ENCODE measurements around the gene GDF2. TPM values are rescaled to one million over a fixed set of nuclear protein-coding genes. Genes with fewer than 3 reads are reported as not detected.

Gene GDF2
- total RNA-seq, 1 donor from 2014 or later, result not detected

DNA sequence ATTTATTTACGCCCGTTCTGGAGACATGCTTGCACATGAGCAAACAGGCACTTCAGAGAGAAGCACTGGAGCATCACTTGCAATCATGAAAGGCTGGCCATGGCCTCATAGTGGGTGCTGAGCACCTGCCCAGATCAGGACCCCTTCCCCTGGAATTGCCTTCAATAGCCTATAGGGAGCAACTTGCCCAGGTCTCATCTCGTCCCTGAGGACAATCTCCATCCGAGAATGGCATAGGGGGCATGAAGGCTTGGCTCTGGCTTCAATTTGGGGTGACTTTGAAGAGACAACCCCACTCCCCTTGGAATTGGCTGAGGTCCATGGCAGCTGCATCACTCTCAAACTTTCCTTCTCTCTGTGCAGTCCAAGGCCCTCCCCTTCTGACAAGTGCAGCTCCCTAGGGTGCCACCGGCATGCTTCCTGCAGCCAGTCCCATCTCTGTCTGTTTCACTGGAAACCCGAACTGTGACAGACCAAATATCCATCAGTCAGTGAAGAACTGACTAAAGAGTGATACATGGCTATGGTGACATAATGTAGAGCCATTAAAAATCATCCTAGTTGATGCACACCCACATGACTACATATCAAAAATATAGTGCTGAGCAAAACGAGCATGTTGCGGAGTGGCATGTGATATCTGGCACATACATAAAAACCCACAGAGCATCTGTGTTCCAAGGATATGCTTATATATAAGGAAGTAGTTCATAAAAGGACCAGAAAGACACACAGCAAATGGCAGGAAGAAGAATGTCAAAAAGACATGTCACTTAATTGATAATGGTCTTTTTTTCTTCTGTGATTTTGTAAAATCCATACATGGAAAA, 12.4 kb downstream of the GDF2 start:
- H3K4me1 Mint-ChIP-seq (ENCODE audit: low read depth), result peaks cover 2% of the 10 kb centered on the region
- no peak overlapping the region for H3K4me3 Mint-ChIP-seq (ENCODE audit: unreplicated experiment)
- H3K36me3 Mint-ChIP-seq (ENCODE audit: low read depth), result no peaks in the 10 kb centered on the region
- TF ChIP-seq, protein P1, sequence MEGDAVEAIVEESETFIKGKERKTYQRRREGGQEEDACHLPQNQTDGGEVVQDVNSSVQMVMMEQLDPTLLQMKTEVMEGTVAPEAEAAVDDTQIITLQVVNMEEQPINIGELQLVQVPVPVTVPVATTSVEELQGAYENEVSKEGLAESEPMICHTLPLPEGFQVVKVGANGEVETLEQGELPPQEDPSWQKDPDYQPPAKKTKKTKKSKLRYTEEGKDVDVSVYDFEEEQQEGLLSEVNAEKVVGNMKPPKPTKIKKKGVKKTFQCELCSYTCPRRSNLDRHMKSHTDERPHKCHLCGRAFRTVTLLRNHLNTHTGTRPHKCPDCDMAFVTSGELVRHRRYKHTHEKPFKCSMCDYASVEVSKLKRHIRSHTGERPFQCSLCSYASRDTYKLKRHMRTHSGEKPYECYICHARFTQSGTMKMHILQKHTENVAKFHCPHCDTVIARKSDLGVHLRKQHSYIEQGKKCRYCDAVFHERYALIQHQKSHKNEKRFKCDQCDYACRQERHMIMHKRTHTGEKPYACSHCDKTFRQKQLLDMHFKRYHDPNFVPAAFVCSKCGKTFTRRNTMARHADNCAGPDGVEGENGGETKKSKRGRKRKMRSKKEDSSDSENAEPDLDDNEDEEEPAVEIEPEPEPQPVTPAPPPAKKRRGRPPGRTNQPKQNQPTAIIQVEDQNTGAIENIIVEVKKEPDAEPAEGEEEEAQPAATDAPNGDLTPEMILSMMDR (IDR thresholded peaks at IDR 0.05), result no peak
- no peaks in the 10 kb centered on the region for H3K9me3 Mint-ChIP-seq (ENCODE audit: low read depth)
- DNase-seq (ENCODE audit: low spot score), result peak; percentile 24
- H3K27ac Mint-ChIP-seq (ENCODE audit: unreplicated experiment), result no peak overlapping the region
- peaks cover 27% of the 10 kb centered on the region for H3K27me3 Mint-ChIP-seq (ENCODE audit: low read depth)

DNA sequence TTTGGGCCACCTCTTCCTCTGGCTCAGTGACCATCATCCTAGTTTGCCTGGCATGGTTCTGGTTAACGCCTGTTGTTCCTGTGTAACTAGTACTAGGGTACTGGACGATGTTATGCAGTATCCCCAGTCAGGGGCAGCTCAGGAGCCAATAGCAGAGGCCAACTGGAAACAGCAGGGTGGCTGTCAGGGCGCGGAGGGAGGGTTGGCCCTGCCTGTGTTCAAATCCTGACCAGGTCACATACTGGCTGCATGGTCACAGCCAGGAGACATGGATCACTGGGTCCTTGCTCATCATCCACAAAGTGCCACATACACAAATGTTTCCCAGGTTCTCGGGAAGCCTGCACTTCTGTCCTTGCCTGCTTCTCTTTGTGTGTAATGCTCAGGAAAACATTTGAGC, 13.7 kb downstream of the GDF2 start:
- H3K4me3 Mint-ChIP-seq (ENCODE audit: unreplicated experiment), result no peak overlapping the region
- peaks cover 34% of the 10 kb centered on the region for H3K27me3 Mint-ChIP-seq (ENCODE audit: low read depth)
- H3K36me3 Mint-ChIP-seq (ENCODE audit: low read depth), result no peaks in the 10 kb centered on the region
- TF ChIP-seq, protein P1 (IDR thresholded peaks at IDR 0.05), result no peak
- H3K27ac Mint-ChIP-seq (ENCODE audit: unreplicated experiment), result no peak overlapping the region
- H3K9me3 Mint-ChIP-seq (ENCODE audit: low read depth), result no peaks in the 10 kb centered on the region
- DNase-seq (ENCODE audit: low spot score), result peak; percentile 42
- no peaks in the 10 kb centered on the region for H3K4me1 Mint-ChIP-seq (ENCODE audit: low read depth)

DNA sequence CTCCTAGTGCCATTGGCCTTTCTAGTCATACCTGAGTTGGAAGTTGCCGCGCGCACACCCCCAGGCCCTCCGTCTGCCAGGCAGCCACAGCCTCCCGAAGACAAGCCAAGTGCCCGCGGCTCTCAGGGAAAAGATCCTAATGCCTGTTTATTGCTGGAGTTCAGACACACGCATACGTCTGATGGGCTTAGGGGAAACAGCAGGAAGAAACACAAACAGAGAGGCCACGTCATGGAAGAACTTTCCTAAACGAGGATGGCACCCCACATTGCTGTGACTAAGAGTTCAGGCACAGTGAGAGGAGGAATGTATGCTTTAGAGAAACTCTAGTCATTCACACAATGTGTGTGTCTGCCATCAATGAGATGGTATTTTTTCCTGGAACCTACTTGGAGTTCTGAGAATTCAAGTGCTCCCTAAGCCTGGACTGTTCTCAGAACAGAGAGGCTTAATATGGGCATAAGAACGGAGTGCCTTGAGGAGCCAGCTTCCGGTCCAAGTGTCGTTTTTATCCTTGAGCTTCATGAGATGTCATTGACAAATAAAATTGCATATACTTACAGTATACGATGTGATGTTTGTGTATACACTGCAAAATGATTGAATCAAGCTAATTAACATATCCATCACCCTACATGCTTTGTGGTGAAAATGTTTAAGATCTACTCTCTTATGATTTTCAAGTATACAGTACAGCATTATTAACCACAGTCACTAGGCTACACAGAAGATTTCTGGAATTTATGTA, 14.3 kb downstream of the GDF2 start:
- Mint-ChIP-seq H3K27ac (ENCODE audit: unreplicated experiment) (no peak overlapping the region), H3K36me3 (ENCODE audit: low read depth) (no peaks in the 10 kb centered on the region), H3K27me3 (ENCODE audit: low read depth) (peaks cover 34% of the 10 kb centered on the region), H3K4me3 (ENCODE audit: unreplicated experiment) (no peak overlapping the region), H3K9me3 (ENCODE audit: low read depth) (no peaks in the 10 kb centered on the region), H3K4me1 (ENCODE audit: low read depth) (no peaks in the 10 kb centered on the region)
- TF ChIP-seq, protein P1 (IDR thresholded peaks at IDR 0.05), result no peak
- DNase-seq (ENCODE audit: low spot score), result peak; percentile 54

DNA sequence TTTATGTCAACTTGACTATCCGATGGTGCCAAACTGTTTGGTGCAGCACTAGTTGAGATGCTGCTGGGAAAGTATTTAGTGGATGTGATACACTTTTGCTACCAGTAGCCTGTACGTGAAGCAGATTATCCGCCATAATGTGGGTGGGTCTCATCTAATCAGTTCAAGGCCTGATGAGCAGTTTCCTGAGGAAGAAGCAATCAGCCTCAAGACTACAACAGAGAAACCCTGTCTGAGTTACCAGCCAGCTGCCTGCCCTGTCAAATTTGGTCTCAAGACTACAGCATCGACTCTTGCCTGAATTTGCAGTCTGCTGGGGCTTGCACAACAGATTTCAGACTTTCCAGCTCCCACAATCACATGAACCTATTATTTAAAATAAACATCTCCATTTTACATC, 15.1 kb downstream of the GDF2 start:
- Mint-ChIP-seq H3K27ac (ENCODE audit: unreplicated experiment) (no peak overlapping the region), H3K36me3 (ENCODE audit: low read depth) (no peaks in the 10 kb centered on the region), H3K27me3 (ENCODE audit: low read depth) (peaks cover 34% of the 10 kb centered on the region), H3K9me3 (ENCODE audit: low read depth) (no peaks in the 10 kb centered on the region), H3K4me1 (ENCODE audit: low read depth) (no peaks in the 10 kb centered on the region), H3K4me3 (ENCODE audit: unreplicated experiment) (no peak overlapping the region)
- no peak for DNase-seq (ENCODE audit: low spot score)
- TF ChIP-seq, protein P1 (IDR thresholded peaks at IDR 0.05), result no peak

DNA sequence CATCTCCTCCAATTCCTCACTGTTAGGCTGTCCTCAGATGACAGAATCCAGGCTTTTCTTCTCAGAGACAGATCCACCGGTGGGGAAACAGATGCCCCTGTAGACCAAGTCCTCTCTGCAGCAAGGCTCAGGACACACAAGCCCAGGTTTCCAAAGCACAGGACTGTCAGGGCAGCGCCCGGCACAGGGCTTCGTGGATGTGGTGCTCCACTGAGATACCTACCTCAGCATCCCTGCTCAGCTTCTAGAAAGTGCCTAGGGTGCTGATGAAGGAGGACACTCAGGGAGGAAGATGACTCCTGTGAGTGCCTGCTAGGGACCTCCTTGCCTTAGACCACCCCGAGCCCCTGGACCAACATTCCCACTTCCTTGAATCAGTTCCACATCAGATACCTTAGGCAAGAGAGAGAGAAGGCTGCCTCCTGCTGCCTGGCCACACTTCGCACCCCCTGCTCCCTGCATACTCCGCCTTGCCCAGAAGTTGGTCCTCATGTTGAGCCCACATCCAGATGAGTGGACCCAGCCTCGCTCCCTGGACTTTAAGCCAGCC, 17.0 kb downstream of the GDF2 start:
- no peaks in the 10 kb centered on the region for H3K4me1 Mint-ChIP-seq (ENCODE audit: low read depth)

More for the DNA sequence above, 17.0 kb downstream of the GDF2 start:
- no peaks in the 10 kb centered on the region for H3K36me3 Mint-ChIP-seq (ENCODE audit: low read depth)
- H3K9me3 Mint-ChIP-seq (ENCODE audit: low read depth), result no peaks in the 10 kb centered on the region
- no peak overlapping the region for H3K4me3 Mint-ChIP-seq (ENCODE audit: unreplicated experiment)
- peaks cover 26% of the 10 kb centered on the region for H3K27me3 Mint-ChIP-seq (ENCODE audit: low read depth)
- TF ChIP-seq, protein P1 (IDR thresholded peaks at IDR 0.05), result no peak
- no peak overlapping the region for H3K27ac Mint-ChIP-seq (ENCODE audit: unreplicated experiment)
- peak; percentile 52 for DNase-seq (ENCODE audit: low spot score)
